Measurements from ENCODE around the gene RELCH. TPM values are rescaled to one million over a fixed set of nuclear protein-coding genes. Genes with fewer than 3 reads are reported as not detected.

Gene RELCH
- total RNA-seq, 1 experiment from 2014 or later: 19.5 TPM

- CTCF ChIA-PET: no interaction called here
- no TSS peak for BruUV-seq (replicated peaks)
- Histone ChIP-seq H3K27ac (ENCODE audit: low read length) (no peak overlapping the region), H3K36me3 (ENCODE audit: control insufficient read depth, insufficient read depth, low read length) (no peaks in the 10 kb centered on the region), H3K27me3 (ENCODE audit: control insufficient read depth, insufficient read depth, low read length) (no peaks in the 10 kb centered on the region), H3K4me3 (ENCODE audit: low read depth in 2 of 2, low read length in 2 of 2) (no peak overlapping the region), H3K4me1 (ENCODE audit: control insufficient read depth, insufficient read depth, low read length) (no peaks in the 10 kb centered on the region), H3K9me3 (ENCODE audit: control insufficient read depth, insufficient read depth, low read depth, low read length) (no peaks in the 10 kb centered on the region)
- TF ChIP-seq REST (IDR thresholded peaks at IDR 0.05; ENCODE audit: insufficient read depth in 1 of 2, low read depth in 2 of 2, low read length in 1 of 2): no peak
- TF ChIP-seq, protein P1, sequence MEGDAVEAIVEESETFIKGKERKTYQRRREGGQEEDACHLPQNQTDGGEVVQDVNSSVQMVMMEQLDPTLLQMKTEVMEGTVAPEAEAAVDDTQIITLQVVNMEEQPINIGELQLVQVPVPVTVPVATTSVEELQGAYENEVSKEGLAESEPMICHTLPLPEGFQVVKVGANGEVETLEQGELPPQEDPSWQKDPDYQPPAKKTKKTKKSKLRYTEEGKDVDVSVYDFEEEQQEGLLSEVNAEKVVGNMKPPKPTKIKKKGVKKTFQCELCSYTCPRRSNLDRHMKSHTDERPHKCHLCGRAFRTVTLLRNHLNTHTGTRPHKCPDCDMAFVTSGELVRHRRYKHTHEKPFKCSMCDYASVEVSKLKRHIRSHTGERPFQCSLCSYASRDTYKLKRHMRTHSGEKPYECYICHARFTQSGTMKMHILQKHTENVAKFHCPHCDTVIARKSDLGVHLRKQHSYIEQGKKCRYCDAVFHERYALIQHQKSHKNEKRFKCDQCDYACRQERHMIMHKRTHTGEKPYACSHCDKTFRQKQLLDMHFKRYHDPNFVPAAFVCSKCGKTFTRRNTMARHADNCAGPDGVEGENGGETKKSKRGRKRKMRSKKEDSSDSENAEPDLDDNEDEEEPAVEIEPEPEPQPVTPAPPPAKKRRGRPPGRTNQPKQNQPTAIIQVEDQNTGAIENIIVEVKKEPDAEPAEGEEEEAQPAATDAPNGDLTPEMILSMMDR (IDR thresholded peaks at IDR 0.05): no peak
- TF ChIP-seq POLR2AphosphoS5 (IDR thresholded peaks at IDR 0.05; ENCODE audit: low read depth, low read length): no peak
- no peak for TF ChIP-seq SIN3A (IDR thresholded peaks at IDR 0.05; ENCODE audit: borderline replicate concordance, insufficient read depth, low read depth, low read length)
- no peak for TF ChIP-seq TCF7L2 (IDR thresholded peaks at IDR 0.05; ENCODE audit: low read depth, low read length)
- intact Hi-C loops (cut with micrococcal nuclease; ENCODE audit: unreplicated experiment) (no loop called here), in situ Hi-C loops (cut with HindIII; ENCODE audit: low pct_unique_long_range_greater_than_20kb, low sequenced_read_pairs) (no loop called here)
- DNase-seq (ENCODE audit: low read depth, low spot score) (no peak), ATAC-seq (no peak)
- POLR2A ChIA-PET: no interaction called here
Observed at GRCh38 chr18:62353170-62353569, 166.1 kb downstream of the RELCH start.

GRCh38 chr18:62354151-62354550 lies 167.1 kb downstream of the RELCH start:
- no peaks in the 10 kb centered on the region for H3K36me3 ChIP-seq (ENCODE audit: control insufficient read depth, insufficient read depth, low read length)
- H3K27me3 ChIP-seq (ENCODE audit: control insufficient read depth, insufficient read depth, low read length): no peaks in the 10 kb centered on the region
- intact Hi-C loops (cut with micrococcal nuclease; ENCODE audit: unreplicated experiment) (no loop called here), in situ Hi-C loops (cut with HindIII; ENCODE audit: low pct_unique_long_range_greater_than_20kb, low sequenced_read_pairs) (no loop called here)
- no peak overlapping the region for H3K4me3 ChIP-seq (ENCODE audit: low read depth in 2 of 2, low read length in 2 of 2)
- ChIA-PET POLR2A (no interaction called here), CTCF (no interaction called here)
- no TSS peak for BruUV-seq (replicated peaks)
- H3K9me3 ChIP-seq (ENCODE audit: control insufficient read depth, insufficient read depth, low read depth, low read length): no peaks in the 10 kb centered on the region
- DNase-seq (ENCODE audit: low read depth, low spot score): no peak
- H3K4me1 ChIP-seq (ENCODE audit: control insufficient read depth, insufficient read depth, low read length): no peaks in the 10 kb centered on the region
- TF ChIP-seq SIN3A (IDR thresholded peaks at IDR 0.05; ENCODE audit: borderline replicate concordance, insufficient read depth, low read depth, low read length): no peak
- TF ChIP-seq TCF7L2 (IDR thresholded peaks at IDR 0.05; ENCODE audit: low read depth, low read length): no peak
- TF ChIP-seq, protein P1 (IDR thresholded peaks at IDR 0.05): no peak
- no peak for TF ChIP-seq REST (IDR thresholded peaks at IDR 0.05; ENCODE audit: insufficient read depth in 1 of 2, low read depth in 2 of 2, low read length in 1 of 2)
- no peak for TF ChIP-seq POLR2AphosphoS5 (IDR thresholded peaks at IDR 0.05; ENCODE audit: low read depth, low read length)
- no peak for ATAC-seq
- H3K27ac ChIP-seq (ENCODE audit: low read length): no peak overlapping the region

Measured in Panc1 (cell line).